SKM-1 treated with dmso at 0.1 percent for 144 hours (cell line): ENCODE measurements around the gene TMEM250.

Source experiments
- DNase-seq: peaks from one replicate; lab custom pipeline; 2025; ENCODE audit not compliant: unreplicated experiment; lab: John Stamatoyannopoulos, UW

TMEM250 gene

GRCh38 chr9:136084063-136084944, 34.4 kb downstream of the TMEM250 start:
- no peak for DNase-seq

- DNase-seq, result no peak
Observed at GRCh38 chr9:136083558-136084062, 35.1 kb downstream of the TMEM250 start.

GRCh38 chr9:136082496-136083361, 35.9 kb downstream of the TMEM250 start:
- DNase-seq, result no peak

- no peak for DNase-seq
Observed at GRCh38 chr9:136081826-136082495, 36.7 kb downstream of the TMEM250 start.

- no peak for DNase-seq
Observed at GRCh38 chr9:136081113-136081825, 37.4 kb downstream of the TMEM250 start.

- DNase-seq, result no peak
Observed at GRCh38 chr9:136080716-136081112, 38.0 kb downstream of the TMEM250 start.

- no peak for DNase-seq
Observed at GRCh38 chr9:136079916-136080246, 38.8 kb downstream of the TMEM250 start.

- DNase-seq, result no peak
Observed at GRCh38 chr9:136079211-136079915, 39.3 kb downstream of the TMEM250 start.

- no peak for DNase-seq
Observed at GRCh38 chr9:136078498-136079011, 40.1 kb downstream of the TMEM250 start.

GRCh38 chr9:136078024-136078423, 40.7 kb downstream of the TMEM250 start:
- DNase-seq, result no peak

GRCh38 chr9:136077491-136077890, 41.2 kb downstream of the TMEM250 start:
- DNase-seq, result no peak

- DNase-seq, result peak; percentile 78
Observed at GRCh38 chr9:136075881-136076678, 42.6 kb downstream of the TMEM250 start.

GRCh38 chr9:136075134-136075841, 43.4 kb downstream of the TMEM250 start:
- no peak for DNase-seq

- no peak for DNase-seq
Observed at GRCh38 chr9:136074706-136075105, 44.0 kb downstream of the TMEM250 start.
